Esophagus muscularis mucosa (tissue), 3 donors: ENCODE measurements around the gene RSRP1.

Experiments used
- CTCF ChIP-seq, 3 experiments: fragments of 200-600 bp in 2 of 3; fragments of 450-650 bp in 1 of 3; sonication (generic) in 2 of 3; IDR thresholded peaks; one replicate each; pipeline ENCODE4 v1.5.1; 2017 to 2019; ENCODE audit warnings: antibody characterized with exemption in 3 of 3, mild to moderate bottlenecking in 2 of 3, moderate library complexity in 1 of 3
- POLR2A ChIP-seq: fragments of 450-650 bp; IDR thresholded peaks from one replicate; pipeline ENCODE4 v1.6.1; 2017; ENCODE audit warnings: antibody characterized with exemption, moderate library complexity, mild to moderate bottlenecking, low read depth

- TF ChIP-seq CTCF (IDR thresholded peaks at IDR 0.05) (no peak), POLR2A (no peak)
Measured at GRCh38 chr1:25194054-25194453, 53.2 kb downstream of the RSRP1 start.
